Neutrophil (primary cell): Measurements from ENCODE around the gene TEN1.
"Not testable (repeated sequence)": the region's sequence is repeated elsewhere in the genome, so short reads cannot be mapped to it uniquely, and the experiment has no call there.

Source experiments
- H3K27ac ChIP-seq: fragments of 200-600 bp; sonication (generic); 2 replicates; pipeline ENCODE4 v1.5.1; 2016; ENCODE audit warnings: mild to moderate bottlenecking, moderate library complexity
- H3K27me3 ChIP-seq: fragments of 200-600 bp; sonication (generic); 2 replicates; pipeline ENCODE4 v1.6.0; 2016; ENCODE audit warnings: mild to moderate bottlenecking
- H3K36me3 ChIP-seq: fragments of 200-600 bp; sonication (generic); 2 replicates; pipeline ENCODE4 v1.5.1; 2017
- H3K4me1 ChIP-seq, 2 experiments: fragments of 200-600 bp in 1 of 2; sonication (generic) in 1 of 2; 1 replicate in 1 of 2; 2 replicates in 1 of 2; pipeline versions ENCODE4 v1.5.1 to v1.6.1; 2013 to 2016; ENCODE audit warnings: low read depth in 1 of 2, low read length in 1 of 2, mild to moderate bottlenecking in 1 of 2, moderate library complexity in 1 of 2; ENCODE audit not compliant: control insufficient read depth in 1 of 2, insufficient read depth in 1 of 2
- H3K4me3 ChIP-seq, 2 experiments: fragments of 200-600 bp in 1 of 2; sonication (generic) in 1 of 2; 1 replicate in 1 of 2; 2 replicates in 1 of 2; pipeline ENCODE4 v1.5.1; 2013 to 2016; ENCODE audit warnings: low read depth in 1 of 2, low read length in 1 of 2, mild to moderate bottlenecking in 1 of 2, moderate library complexity in 1 of 2
- H3K9me3 ChIP-seq: fragments of 200-600 bp; sonication (generic); 2 replicates; pipeline ENCODE4 v1.5.1; 2016
- CTCF ChIP-seq: fragments of 200-600 bp; sonication (generic); IDR thresholded peaks from 2 replicates; pipeline ENCODE4 v1.5.1; 2016; ENCODE audit warnings: antibody characterized with exemption

The TEN1 gene

DNA sequence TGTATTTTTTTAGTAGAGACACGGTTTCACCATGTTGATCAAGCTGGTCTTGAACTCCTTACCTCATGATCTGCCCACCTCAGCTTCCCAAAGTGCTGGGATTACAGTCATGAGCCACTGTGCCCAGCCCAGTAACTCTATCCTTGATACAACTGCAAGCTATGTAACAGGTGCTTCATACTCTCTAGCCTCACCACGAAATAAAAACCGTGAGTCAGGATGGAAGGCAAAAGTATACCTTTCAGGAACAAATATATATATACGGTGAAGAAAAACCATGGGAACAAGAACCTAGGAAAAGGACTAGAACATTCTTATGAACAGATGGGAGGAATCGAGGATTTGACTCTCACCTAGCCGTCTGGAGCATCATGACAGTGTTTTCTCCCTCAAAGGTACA, 28.6 kb upstream of the TEN1 start:
- TF ChIP-seq CTCF, result no peak
- H3K9me3 ChIP-seq, result no peaks in the 10 kb centered on the region
- H3K4me1 ChIP-seq, result no peaks in the 10 kb centered on the region
- H3K27me3 ChIP-seq, result no peaks in the 10 kb centered on the region
- no peak overlapping the region for H3K4me3 ChIP-seq
- H3K36me3 ChIP-seq, result peaks cover 99% of the 10 kb centered on the region
- no peak overlapping the region for H3K27ac ChIP-seq

GRCh38 chr17:75950855-75951554, 28.0 kb upstream of the TEN1 start:
- TF ChIP-seq CTCF, result no peak
- Histone ChIP-seq H3K36me3 (peaks cover 99% of the 10 kb centered on the region), H3K4me1 (no peaks in the 10 kb centered on the region)

DNA sequence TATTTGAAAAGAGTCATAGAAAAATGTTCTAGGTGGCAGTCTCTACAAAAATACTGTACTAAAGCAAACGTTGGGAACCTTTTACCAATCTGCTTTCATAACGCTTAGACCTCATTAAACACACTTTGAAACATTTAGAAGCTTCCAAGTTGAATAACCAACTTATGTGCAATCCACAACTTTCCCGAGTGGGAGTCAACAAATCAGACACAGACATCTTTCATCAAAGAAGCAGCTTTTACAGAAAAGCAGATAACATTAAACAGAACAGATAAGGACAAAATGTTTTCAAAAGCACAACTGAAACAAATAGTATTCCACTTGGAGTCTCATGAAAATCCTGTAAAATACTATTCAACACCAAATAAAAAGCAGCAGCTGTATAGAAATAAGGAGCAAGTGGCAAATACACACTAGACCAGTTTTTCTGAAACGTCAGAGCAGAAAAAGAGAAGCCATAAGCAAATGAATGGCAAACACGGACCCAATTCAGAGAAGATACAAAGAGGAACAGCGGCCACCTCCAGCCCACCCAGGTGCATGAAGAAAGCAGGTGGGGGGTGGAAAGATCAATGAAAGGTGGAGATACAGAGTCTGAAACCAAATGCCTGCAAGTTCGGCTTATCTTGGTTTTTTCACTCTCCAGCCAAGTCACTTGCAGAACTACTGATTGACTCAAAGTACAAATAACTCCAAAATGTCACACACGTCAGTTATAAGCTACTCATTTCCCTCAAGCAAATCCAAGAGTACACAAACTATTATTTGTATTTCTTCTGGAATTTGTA, 19.8 kb upstream of the TEN1 start:
- Histone ChIP-seq H3K9me3 (no peaks in the 10 kb centered on the region), H3K4me3 (no peak overlapping the region), H3K27me3 (no peaks in the 10 kb centered on the region), H3K4me1 (peaks cover 21 to 25% of the 10 kb centered on the region in 2 experiments), H3K27ac (peak overlapping the region; percentile 51), H3K36me3 (peaks cover 68% of the 10 kb centered on the region)
- no peak for TF ChIP-seq CTCF

More at GRCh38 chr17:75950855-75951554, 28.0 kb upstream of the TEN1 start:
- Histone ChIP-seq H3K27ac (no peak overlapping the region), H3K27me3 (no peaks in the 10 kb centered on the region), H3K4me3 (no peak overlapping the region), H3K9me3 (no peaks in the 10 kb centered on the region)

GRCh38 chr17:75959839-75960511, 19.1 kb upstream of the TEN1 start:
- Histone ChIP-seq H3K27me3 (no peaks in the 10 kb centered on the region), H3K9me3 (no peaks in the 10 kb centered on the region), H3K27ac (peak overlapping the region; percentile 51), H3K4me3 (no peak overlapping the region), H3K4me1 (peaks cover 27 to 32% of the 10 kb centered on the region in 2 experiments), H3K36me3 (peaks cover 62% of the 10 kb centered on the region)
- TF ChIP-seq CTCF, result no peak

DNA sequence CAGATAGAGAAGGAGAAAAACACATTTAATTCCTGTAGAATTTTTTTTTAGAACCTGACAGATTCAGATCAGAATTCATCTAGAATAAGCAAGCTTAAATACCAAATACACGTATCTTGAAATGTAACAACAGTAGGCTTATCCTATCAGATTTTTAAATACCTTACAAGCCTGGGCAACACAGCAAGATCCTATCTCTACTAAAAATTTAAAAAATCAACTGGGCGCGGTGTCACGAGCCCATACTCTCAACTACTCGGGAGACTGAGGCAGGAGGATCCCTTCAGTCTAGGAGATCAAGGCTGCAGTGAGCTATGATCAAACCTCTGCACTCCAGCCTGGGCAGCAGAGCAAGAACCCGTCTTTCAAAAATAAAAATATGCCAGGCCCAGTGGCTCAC, 13.6 kb upstream of the TEN1 start:
- H3K27me3 ChIP-seq, result no peaks in the 10 kb centered on the region
- peaks cover 55 to 66% of the 10 kb centered on the region in 2 experiments for H3K4me1 ChIP-seq
- no peaks in the 10 kb centered on the region for H3K9me3 ChIP-seq
- H3K4me3 ChIP-seq, result no peak overlapping the region
- H3K27ac ChIP-seq, result peak overlapping the region; percentile 51
- TF ChIP-seq CTCF, result no peak
- H3K36me3 ChIP-seq, result peaks cover 24% of the 10 kb centered on the region

DNA sequence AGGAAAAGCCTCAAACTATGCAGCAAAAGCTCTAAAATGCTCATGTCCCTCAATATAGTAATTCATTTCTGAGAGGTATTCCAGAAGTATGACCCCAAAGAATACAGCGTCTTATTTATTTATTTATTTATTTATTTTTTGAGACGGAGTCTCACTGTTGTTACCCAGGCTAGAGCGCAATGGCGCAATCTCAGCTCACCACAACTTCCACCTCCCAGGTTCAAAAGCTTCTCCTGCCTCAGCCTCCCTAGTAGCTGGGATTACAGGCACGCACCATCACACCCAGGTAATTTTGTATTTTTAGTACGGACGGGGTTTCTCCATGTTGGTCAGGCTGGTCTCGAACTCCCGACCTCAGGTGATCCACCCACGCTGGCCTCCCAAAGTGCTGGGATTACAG, 10.0 kb upstream of the TEN1 start:
- H3K4me3 ChIP-seq, result peak overlapping the region; percentile 50 to 56
- peaks cover 72 to 82% of the 10 kb centered on the region in 2 experiments for H3K4me1 ChIP-seq
- H3K27ac ChIP-seq, result peak overlapping the region; percentile 96
- not testable (repeated sequence) for H3K9me3 ChIP-seq, H3K27me3 ChIP-seq
- H3K36me3 ChIP-seq, result peaks cover 37% of the 10 kb centered on the region
